HFF-Myc (cell line): ENCODE measurements around the gene RP2.

Experiments used
- DNase-seq: peaks from one replicate; pipeline ENCODE4 v3.0.0-alpha.2; 2011; ENCODE audit warnings: low read depth; ENCODE audit errors: extremely low read depth
- H3K4me3 ChIP-seq: replicated peaks from 2 replicates; pipeline ENCODE4 v1.5.1; 2011; ENCODE audit warnings: low read depth, mild to moderate bottlenecking, control low read depth, low read length
- TF ChIP-seq, protein P1 (sequence below): IDR thresholded peaks from 2 replicates; pipeline ENCODE4 v1.5.1; 2012; ENCODE audit warnings: mild to moderate bottlenecking, low read depth, low read length, control low read depth; ENCODE audit errors: missing control alignments

The RP2 gene

DNA sequence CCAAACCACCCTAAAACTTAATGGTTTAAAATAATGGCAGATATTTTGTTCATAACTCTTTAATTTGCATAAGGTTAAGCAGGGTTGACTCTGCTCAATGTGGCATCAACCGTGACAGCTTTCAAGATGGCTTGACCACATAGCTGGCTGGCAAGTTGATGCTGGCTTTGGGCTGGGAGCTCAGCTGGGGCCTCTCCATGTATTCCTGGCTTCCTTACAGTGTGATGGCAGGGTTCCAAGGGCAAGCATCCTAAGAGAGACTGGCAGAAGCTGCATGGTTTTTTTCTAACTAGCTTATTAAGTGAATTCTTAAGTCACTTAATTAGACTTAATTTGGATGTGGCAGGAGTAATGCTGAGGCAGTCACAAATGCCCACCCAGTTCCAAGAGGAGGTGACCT, 4.5 kb downstream of the RP2 start:
- no peak for DNase-seq
- H3K4me3 ChIP-seq, result no peak overlapping the region
- TF ChIP-seq, protein P1, sequence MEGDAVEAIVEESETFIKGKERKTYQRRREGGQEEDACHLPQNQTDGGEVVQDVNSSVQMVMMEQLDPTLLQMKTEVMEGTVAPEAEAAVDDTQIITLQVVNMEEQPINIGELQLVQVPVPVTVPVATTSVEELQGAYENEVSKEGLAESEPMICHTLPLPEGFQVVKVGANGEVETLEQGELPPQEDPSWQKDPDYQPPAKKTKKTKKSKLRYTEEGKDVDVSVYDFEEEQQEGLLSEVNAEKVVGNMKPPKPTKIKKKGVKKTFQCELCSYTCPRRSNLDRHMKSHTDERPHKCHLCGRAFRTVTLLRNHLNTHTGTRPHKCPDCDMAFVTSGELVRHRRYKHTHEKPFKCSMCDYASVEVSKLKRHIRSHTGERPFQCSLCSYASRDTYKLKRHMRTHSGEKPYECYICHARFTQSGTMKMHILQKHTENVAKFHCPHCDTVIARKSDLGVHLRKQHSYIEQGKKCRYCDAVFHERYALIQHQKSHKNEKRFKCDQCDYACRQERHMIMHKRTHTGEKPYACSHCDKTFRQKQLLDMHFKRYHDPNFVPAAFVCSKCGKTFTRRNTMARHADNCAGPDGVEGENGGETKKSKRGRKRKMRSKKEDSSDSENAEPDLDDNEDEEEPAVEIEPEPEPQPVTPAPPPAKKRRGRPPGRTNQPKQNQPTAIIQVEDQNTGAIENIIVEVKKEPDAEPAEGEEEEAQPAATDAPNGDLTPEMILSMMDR, result no peak

DNA sequence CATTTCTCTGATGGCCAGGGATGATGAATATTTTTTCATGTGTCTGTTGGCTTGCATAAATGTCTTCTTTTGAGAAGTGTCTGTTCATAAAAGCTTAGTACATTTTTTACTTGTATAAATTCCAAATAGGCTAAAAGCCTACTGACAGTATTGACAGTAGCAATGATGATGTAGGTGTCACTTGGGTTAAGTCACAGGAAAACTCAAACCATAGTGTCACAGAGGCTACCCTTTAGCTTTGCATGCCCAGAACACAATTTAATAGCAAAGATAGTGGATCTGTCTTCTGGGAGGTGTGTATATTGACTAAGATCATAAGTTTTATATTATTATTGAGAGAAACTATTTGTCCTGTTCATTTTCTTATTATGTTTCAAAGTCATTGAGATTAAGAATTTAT, 8.1 kb downstream of the RP2 start:
- TF ChIP-seq, protein P1, result no peak
- no peak overlapping the region for H3K4me3 ChIP-seq
- DNase-seq, result no peak

DNA sequence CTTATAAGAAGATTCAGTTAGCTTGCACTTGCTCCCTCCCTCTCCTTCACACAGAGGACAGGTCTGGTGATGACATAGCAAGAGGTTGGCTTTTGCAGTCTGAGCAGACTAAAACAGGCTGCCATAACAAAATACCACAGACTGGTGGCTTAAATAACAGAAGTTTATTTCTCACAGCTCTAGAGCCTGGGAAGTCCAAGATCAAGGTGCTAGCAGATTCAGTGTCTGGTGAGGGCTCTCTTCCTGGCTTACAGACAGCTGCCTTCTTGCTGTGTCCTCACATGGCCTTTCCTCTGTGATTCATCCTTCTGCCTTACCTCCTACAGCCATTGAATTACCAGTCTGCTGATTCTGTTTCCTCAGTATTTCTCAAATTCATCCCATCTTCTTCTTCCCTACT, 13.1 kb downstream of the RP2 start:
- no peak overlapping the region for H3K4me3 ChIP-seq
- no peak for DNase-seq
- TF ChIP-seq, protein P1, result no peak

DNA sequence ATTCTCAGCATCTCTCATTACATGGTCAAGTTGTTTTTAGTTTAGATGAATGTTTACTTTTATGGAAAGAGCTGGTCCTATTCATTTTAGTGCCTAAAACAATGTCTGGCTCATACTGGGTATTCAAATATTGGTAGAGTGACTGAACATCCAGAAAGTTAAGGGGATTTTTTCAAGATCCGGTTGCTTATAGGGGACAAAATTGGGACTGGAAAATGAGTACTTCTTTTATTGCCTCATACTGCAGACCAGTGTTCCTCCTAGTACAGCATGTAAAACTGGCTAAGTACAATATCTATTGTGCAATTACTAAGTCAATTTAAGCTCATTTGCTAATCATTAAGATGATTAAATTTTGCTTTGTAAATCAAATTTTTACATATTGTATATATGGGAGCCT, 13.9 kb downstream of the RP2 start:
- no peak for DNase-seq
- H3K4me3 ChIP-seq, result no peak overlapping the region
- TF ChIP-seq, protein P1, result no peak

DNA sequence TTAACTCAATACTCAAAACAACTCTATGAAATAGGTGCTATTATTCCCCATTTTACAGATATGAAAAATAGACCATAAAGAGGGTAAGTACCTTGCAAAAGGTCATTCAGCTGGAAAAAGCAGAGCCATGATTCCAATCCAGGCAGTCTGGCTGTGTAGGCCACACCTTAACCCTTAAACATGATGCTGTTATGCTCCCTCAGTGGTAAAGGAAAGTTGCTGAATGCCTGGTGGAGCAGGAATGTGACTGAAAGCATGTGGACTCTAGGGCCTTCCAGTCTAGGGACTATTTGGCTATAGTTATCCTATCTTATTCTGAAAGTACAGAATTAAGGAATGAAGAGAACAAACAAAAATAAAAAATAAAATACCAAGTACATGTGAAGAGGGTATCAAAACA, 19.6 kb downstream of the RP2 start:
- H3K4me3 ChIP-seq, result no peak overlapping the region
- DNase-seq, result no peak
- TF ChIP-seq, protein P1, result no peak

DNA sequence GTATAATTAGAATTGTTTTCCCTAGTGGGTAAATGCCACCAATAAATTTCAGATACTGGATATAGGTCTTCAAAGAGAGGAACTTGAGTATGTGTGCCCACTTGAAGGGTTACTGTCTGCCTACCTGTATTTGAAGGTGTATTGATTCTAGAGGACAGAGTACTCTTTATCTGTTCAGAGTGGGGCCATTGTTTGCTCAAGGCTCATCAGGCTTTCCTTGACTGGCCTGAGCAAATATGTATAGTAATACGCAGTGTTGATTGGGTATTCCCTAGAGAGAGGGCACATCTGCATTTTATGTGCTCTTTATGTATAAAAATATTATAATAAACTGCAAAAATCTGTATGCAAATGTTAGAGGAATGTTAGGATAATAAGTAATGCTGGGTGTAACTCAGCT, 23.7 kb downstream of the RP2 start:
- TF ChIP-seq, protein P1, result no peak
- DNase-seq, result no peak

DNA sequence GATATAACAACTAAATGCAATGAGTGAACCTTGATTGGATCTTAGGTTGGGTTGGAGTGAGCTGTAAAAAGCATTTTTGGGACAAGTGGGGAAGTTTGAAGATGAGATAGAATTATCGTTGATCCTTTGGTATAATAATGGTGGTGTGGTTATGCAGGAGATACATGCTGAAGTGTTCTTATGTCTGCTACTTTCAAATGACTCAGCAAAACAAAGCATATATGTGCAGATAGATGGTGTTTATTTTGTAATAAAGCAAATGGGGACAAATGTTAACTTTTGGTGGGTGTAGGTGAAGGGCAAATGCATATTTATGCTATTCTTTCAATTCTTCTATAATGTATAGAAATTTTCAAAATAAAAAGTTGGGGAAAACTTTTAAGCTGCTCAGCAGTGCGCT, 26.2 kb downstream of the RP2 start:
- H3K4me3 ChIP-seq, result no peak overlapping the region

More for the DNA sequence above, 23.7 kb downstream of the RP2 start:
- H3K4me3 ChIP-seq, result no peak overlapping the region

More for the DNA sequence above, 26.2 kb downstream of the RP2 start:
- DNase-seq, result no peak
- TF ChIP-seq, protein P1, result no peak
